AG09309 (cell line): ENCODE data around the gene MS4A18.

ENCODE experiments used
- DNase-seq: peaks from one replicate; pipeline ENCODE4 v3.0.0-alpha.2; 2010; ENCODE audit warnings: low read depth
- H3K4me3 ChIP-seq: 2 replicates; pipeline ENCODE4 v1.5.1; 2011; ENCODE audit warnings: mild to moderate bottlenecking, low read depth, low read length, moderate library complexity; ENCODE audit not compliant: control insufficient read depth
- TF ChIP-seq, protein P1 (sequence below): IDR thresholded peaks from 2 replicates; pipeline ENCODE4 v1.5.1; 2011; ENCODE audit warnings: mild to moderate bottlenecking, low read depth, low read length, inconsistent platforms; ENCODE audit not compliant: insufficient read depth, control insufficient read depth; ENCODE audit errors: missing control alignments

MS4A18 gene

DNA sequence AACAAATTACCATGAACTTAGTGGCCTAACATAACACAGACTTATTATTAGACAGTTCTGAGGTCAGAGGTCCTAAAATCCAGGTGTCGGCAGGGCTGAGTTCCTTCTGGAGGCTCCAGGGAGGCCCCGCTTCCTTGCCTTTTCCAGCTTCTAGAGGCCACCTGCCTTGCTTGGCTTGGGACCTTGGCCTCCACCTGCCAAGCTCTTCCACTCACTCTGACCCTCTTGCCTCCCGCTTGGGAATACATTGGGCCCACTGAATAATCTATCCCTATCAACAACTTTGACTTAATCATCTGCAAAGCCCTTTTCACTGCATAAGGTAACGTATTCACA is 57.4 kb downstream of the MS4A18 start:
- TF ChIP-seq, protein P1, sequence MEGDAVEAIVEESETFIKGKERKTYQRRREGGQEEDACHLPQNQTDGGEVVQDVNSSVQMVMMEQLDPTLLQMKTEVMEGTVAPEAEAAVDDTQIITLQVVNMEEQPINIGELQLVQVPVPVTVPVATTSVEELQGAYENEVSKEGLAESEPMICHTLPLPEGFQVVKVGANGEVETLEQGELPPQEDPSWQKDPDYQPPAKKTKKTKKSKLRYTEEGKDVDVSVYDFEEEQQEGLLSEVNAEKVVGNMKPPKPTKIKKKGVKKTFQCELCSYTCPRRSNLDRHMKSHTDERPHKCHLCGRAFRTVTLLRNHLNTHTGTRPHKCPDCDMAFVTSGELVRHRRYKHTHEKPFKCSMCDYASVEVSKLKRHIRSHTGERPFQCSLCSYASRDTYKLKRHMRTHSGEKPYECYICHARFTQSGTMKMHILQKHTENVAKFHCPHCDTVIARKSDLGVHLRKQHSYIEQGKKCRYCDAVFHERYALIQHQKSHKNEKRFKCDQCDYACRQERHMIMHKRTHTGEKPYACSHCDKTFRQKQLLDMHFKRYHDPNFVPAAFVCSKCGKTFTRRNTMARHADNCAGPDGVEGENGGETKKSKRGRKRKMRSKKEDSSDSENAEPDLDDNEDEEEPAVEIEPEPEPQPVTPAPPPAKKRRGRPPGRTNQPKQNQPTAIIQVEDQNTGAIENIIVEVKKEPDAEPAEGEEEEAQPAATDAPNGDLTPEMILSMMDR = no peak
- H3K4me3 ChIP-seq = no peak overlapping the region

GRCh38 chr11:60782393-60783140 is 58.0 kb downstream of the MS4A18 start:
- TF ChIP-seq, protein P1 = no peak
- no peak for DNase-seq
- no peak overlapping the region for H3K4me3 ChIP-seq

More for the DNA sequence above, 57.4 kb downstream of the MS4A18 start:
- no peak for DNase-seq

DNA sequence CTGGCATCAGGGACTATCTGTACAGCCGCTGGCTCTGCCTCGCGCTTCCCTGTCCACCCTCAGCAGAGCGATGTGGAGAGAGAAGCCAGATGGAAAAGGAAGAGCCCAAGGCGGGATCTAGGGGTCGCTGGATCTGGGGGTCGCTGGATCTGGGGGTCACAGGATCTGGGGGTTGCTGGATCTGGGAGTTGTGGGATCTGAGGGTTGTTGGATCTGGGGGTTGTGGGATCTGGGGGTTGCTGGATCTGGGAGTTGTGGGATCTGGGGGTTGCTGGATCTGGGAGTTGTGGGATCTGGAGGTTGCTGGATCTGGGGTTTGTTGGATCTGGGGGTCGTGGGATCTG is 58.6 kb downstream of the MS4A18 start:
- no peak overlapping the region for H3K4me3 ChIP-seq
- DNase-seq = no peak
- TF ChIP-seq, protein P1 = no peak

GRCh38 chr11:60783911-60784310 is 59.4 kb downstream of the MS4A18 start:
- TF ChIP-seq, protein P1 = no peak
- no peak overlapping the region for H3K4me3 ChIP-seq
- DNase-seq = no peak

- TF ChIP-seq, protein P1 = no peak
- DNase-seq = no peak
- H3K4me3 ChIP-seq = no peak within 1 kb of the TSS
Observed at GRCh38 chr11:60785136-60785535, 60.6 kb downstream of the MS4A18 start, which contains the start of gene MS4A10. Gene MS4A10, plus strand, starts transcription at chr11:60785333. Its CDS starts 5,003 bp downstream, at chr11:60790336.

DNA sequence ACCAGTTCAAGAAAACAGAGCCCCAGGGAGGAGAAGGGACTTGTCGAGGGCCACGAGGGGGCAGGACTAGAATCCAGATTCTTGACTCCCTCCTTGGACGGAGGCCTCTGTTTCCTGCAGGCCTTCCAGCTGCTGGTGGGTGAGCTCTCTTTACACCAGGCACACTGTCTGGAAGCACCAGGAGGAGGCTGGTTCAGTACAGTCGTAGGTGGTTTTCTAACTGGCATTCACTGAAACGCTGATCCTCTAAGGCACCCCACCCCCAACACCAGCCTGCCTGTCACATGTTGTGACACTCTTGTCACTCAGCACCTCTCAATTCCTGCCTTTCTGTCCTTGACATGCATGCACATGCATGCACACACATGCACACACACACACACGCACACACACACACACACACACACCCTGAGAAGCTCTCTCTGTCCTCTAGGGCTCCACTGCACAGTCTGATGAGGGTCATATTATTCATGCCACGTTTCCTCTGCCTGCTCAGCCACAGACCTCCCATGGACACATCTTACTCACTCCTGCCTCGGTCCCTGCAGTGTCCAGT is 61.4 kb downstream of the MS4A18 start:
- TF ChIP-seq, protein P1 = no peak
- DNase-seq = no peak
- no peak overlapping the region for H3K4me3 ChIP-seq
